ENCODE measurements around the gene NPIPB2. TPM values are rescaled to one million over a fixed set of nuclear protein-coding genes. Genes with fewer than 3 reads are reported as not detected.

NPIPB2 gene
- total and polyA plus RNA-seq, 10 of the 15 experiments (the other 5 are each of a cell fraction or from before 2014, with no cell fraction given): 1.9 to 29.3 (median 10.8) TPM

- no peak overlapping the region for H2AFZ ChIP-seq (ENCODE audit: control insufficient read depth, low read depth, low read length)
- DNase-seq (ENCODE audit: low read depth, low spot score): no peak
- no peak for FAIRE-seq
- ChIA-PET SMC1A (ENCODE audit: uncharacterized antibody, unreplicated experiment) (interaction anchor here (1.0 to 1.1 kb wide), 2 partner anchors 9 to 58 kb away, joined by 3 read pairs; partner anchors contain the start of gene GSPT1), POLR2A (interaction anchor here (0.5 to 0.6 kb wide), 2 partner anchors 15 to 29 kb away, joined by 3 to 4 read pairs; no protein-coding TSS in a partner anchor), CTCF (interaction anchor here (0.6 to 1.2 kb wide), 2 partner anchors 160 to 1923 kb away, joined by 3 to 4 read pairs; no protein-coding TSS in a partner anchor), RAD21 (ENCODE audit: unreplicated experiment) (no interaction called here)
- peak overlapping the region; percentile 13; the same call in 1 of the 2 replicates for H3K4me2 ChIP-seq (ENCODE audit: control insufficient read depth, insufficient read depth)
- BruUV-seq (replicated peaks): TSS peak; percentile 6
- no peaks in the 10 kb centered on the region for H3K9me3 ChIP-seq (replicated peaks; ENCODE audit: control insufficient read depth, insufficient read depth, low read length)
- no peak overlapping the region for H3K27ac ChIP-seq (ENCODE audit: control insufficient read depth, insufficient read depth)
- H3K79me2 ChIP-seq (ENCODE audit: control insufficient read depth, insufficient read depth, low read length): peaks cover 83% of the 10 kb centered on the region
- intact Hi-C loops (cut with micrococcal nuclease; ENCODE audit: unreplicated experiment) (no loop called here), in situ Hi-C loops (cut with MboI) (no loop called here)
- 98% methylated on average over 8 of the region's 8 CpGs for WGBS (ENCODE audit: insufficient coverage, insufficient replicate concordance, low lambda C conversion rate, missing lambda C conversion rate)
- no peaks in the 10 kb centered on the region for H3K27me3 ChIP-seq (replicated peaks in 1 of 2; ENCODE audit: control insufficient read depth in 2 of 2, insufficient read depth in 2 of 2, low read length in 1 of 2)
- TF ChIP-seq ZNF217 (IDR thresholded peaks at IDR 0.05): no peak
- ATAC-seq: no peak
- H3K36me3 ChIP-seq (ENCODE audit: control insufficient read depth in 2 of 2, insufficient read depth in 2 of 2, low read length in 1 of 2): peaks cover 3 to 13% of the 10 kb centered on the region in 2 experiments; a peak in 3 of 4 replicates
- H3K4me1 ChIP-seq (ENCODE audit: control insufficient read depth, insufficient read depth, low read length): peaks cover 16% of the 10 kb centered on the region; the same call in 1 of the 2 replicates
- no peaks in the 10 kb centered on the region for H4K20me1 ChIP-seq (ENCODE audit: control insufficient read depth, insufficient read depth)
- no peak overlapping the region; the same call in 1 of the 2 replicates for H3K4me3 ChIP-seq
- no peak overlapping the region for H3K9ac ChIP-seq (ENCODE audit: control insufficient read depth, insufficient read depth, low read length)
These were observed 34.5 kb downstream of the NPIPB2 start for GRCh38 chr16:11907160-11907970.

- CTCF ChIA-PET: no interaction called here
- H3K9ac ChIP-seq (ENCODE audit: control insufficient read depth, insufficient read depth, low read length): no peak overlapping the region
- peaks cover 77% of the 10 kb centered on the region for H3K79me2 ChIP-seq (ENCODE audit: control insufficient read depth, insufficient read depth, low read length)
- no peak for TF ChIP-seq EED (IDR thresholded peaks at IDR 0.05; ENCODE audit: low read depth)
- TF ChIP-seq E4F1 (IDR thresholded peaks at IDR 0.05; ENCODE audit: borderline replicate concordance, partially characterized antibody): no peak
- TF ChIP-seq ZSCAN29 (IDR thresholded peaks at IDR 0.05): no peak
- TF ChIP-seq FOXM1 (IDR thresholded peaks at IDR 0.05; ENCODE audit: low read depth, low read length): no peak
- TF ChIP-seq BHLHE40 (IDR thresholded peaks at IDR 0.05; ENCODE audit: borderline replicate concordance in 1 of 2, low read depth in 2 of 2, low read length in 1 of 2): no peak
- H3K4me1 ChIP-seq (ENCODE audit: control insufficient read depth, insufficient read depth, low read length): peaks cover 10% of the 10 kb centered on the region; the same call in 1 of the 2 replicates
- ATAC-seq (no peak), DNase-seq (ENCODE audit: low read depth, low spot score) (no peak), FAIRE-seq (no peak)
- RAD21 ChIA-PET (ENCODE audit: unreplicated experiment): no interaction called here
- H3K4me2 ChIP-seq (ENCODE audit: control insufficient read depth, insufficient read depth): no peak overlapping the region
- no peaks in the 10 kb centered on the region for H3K9me3 ChIP-seq (replicated peaks; ENCODE audit: control insufficient read depth, insufficient read depth, low read length)
- no peaks in the 10 kb centered on the region for H3K27me3 ChIP-seq (replicated peaks in 1 of 2; ENCODE audit: control insufficient read depth in 2 of 2, insufficient read depth in 2 of 2, low read length in 1 of 2)
- peaks cover 4% of the 10 kb centered on the region for H4K20me1 ChIP-seq (ENCODE audit: control insufficient read depth, insufficient read depth)
- POLR2A ChIA-PET: no interaction called here
- no peak overlapping the region for H3K27ac ChIP-seq (ENCODE audit: control insufficient read depth, insufficient read depth)
- in situ Hi-C loops (cut with MboI): no loop called here
- no peak overlapping the region for H2AFZ ChIP-seq (ENCODE audit: control insufficient read depth, low read depth, low read length)
- SMC1A ChIA-PET (ENCODE audit: uncharacterized antibody, unreplicated experiment): no interaction called here
- intact Hi-C loops (cut with micrococcal nuclease; ENCODE audit: unreplicated experiment): no loop called here
- H3K36me3 ChIP-seq (ENCODE audit: control insufficient read depth in 2 of 2, insufficient read depth in 2 of 2, low read length in 1 of 2): peaks cover 5 to 17% of the 10 kb centered on the region in 2 experiments; a peak in 3 of 4 replicates
- no TSS peak for BruUV-seq (replicated peaks)
- H3K4me3 ChIP-seq: no peak overlapping the region
- WGBS (ENCODE audit: insufficient coverage, insufficient replicate concordance, low lambda C conversion rate, missing lambda C conversion rate): 99% methylated on average over 6 of the region's 6 CpGs
These were observed 37.9 kb downstream of the NPIPB2 start for GRCh38 chr16:11903906-11904305.

All from GM12878 (cell line).